Suppressor macrophage treated with lipopolysaccharide for 4 hours (primary cell): ENCODE data around the gene CLPSL1.

Experiments used
- DNase-seq: peaks from one replicate; pipeline ENCODE4 v3.0.0-alpha.2; 2020

Gene CLPSL1

GRCh38 chr6:35759426-35759825, 21.4 kb upstream of the CLPSL1 start:
- DNase-seq = no peak

- no peak for DNase-seq
Measured at GRCh38 chr6:35765739-35766138, 15.1 kb upstream of the CLPSL1 start.

- DNase-seq = no peak
Measured at GRCh38 chr6:35769211-35769610, 11.6 kb upstream of the CLPSL1 start.

- DNase-seq = no peak
Measured at GRCh38 chr6:35771343-35771627, 9.5 kb upstream of the CLPSL1 start.

GRCh38 chr6:35774116-35774794, 6.6 kb upstream of the CLPSL1 start:
- DNase-seq = no peak

- DNase-seq = no peak
Measured at GRCh38 chr6:35775031-35775430, 5.8 kb upstream of the CLPSL1 start.

GRCh38 chr6:35776364-35777215, 4.2 kb upstream of the CLPSL1 start, which contains the start of gene CLPSL2:
CLPSL2 (plus strand) TSS chr6:35776598; CDS start chr6:35776619, 21 bp downstream.
- DNase-seq = peak; percentile 16

- DNase-seq = no peak
Measured at GRCh38 chr6:35777356-35778102, 3.3 kb upstream of the CLPSL1 start.

GRCh38 chr6:35778437-35778836, 2.4 kb upstream of the CLPSL1 start:
- DNase-seq = no peak

- no peak for DNase-seq
Measured at GRCh38 chr6:35781290-35781689, 471 bp downstream of the CLPSL1 start.

GRCh38 chr6:35782424-35782823, 1.6 kb downstream of the CLPSL1 start:
- no peak for DNase-seq

GRCh38 chr6:35784200-35784599, 3.4 kb downstream of the CLPSL1 start:
- no peak for DNase-seq

- DNase-seq = no peak
Measured at GRCh38 chr6:35786272-35786671, 5.5 kb downstream of the CLPSL1 start.

GRCh38 chr6:35786810-35787209, 6.0 kb downstream of the CLPSL1 start:
- DNase-seq = no peak

- no peak for DNase-seq
Measured at GRCh38 chr6:35787266-35788218, 6.7 kb downstream of the CLPSL1 start.

GRCh38 chr6:35788423-35788982, 7.7 kb downstream of the CLPSL1 start:
- no peak for DNase-seq

- DNase-seq = no peak
Measured at GRCh38 chr6:35790683-35791082, 9.9 kb downstream of the CLPSL1 start.

- no peak for DNase-seq
Measured at GRCh38 chr6:35794536-35795452, 14.0 kb downstream of the CLPSL1 start.

GRCh38 chr6:35795453-35796071, 14.7 kb downstream of the CLPSL1 start:
- no peak for DNase-seq

GRCh38 chr6:35796236-35796635, 15.4 kb downstream of the CLPSL1 start:
- DNase-seq = no peak
